Panc1 (cell line): ENCODE results near the gene PLCG2. TPM values are rescaled to one million over a fixed set of nuclear protein-coding genes. Genes with fewer than 3 reads are reported as not detected.

ENCODE experiments used
- ATAC-seq: fragments of 200-7000 bp; cut with Tn5 transposase; 2 replicates; pipeline ENCODE4 v1.9.1; 2020; ENCODE audit warnings: mild to moderate bottlenecking, moderate library complexity
- BruUV-seq: library from RNA; stranded (reverse); fragments of 400-500 nt; replicated peaks from 2 replicates; lab custom pipeline; 2021; lab: Mats Ljungman, UMichigan
- CTCF ChIA-PET: fragments of 300-600 bp; sonication (Branson Sonifier 250); formaldehyde crosslinking; loops from one replicate; lab custom pipeline; 2022; ENCODE audit warnings: antibody characterized with exemption; lab: Charles Lee
- POLR2A ChIA-PET: fragments of 300-600 bp; sonication (Branson Sonifier 250); formaldehyde crosslinking; loops from one replicate; lab custom pipeline; 2022; ENCODE audit warnings: antibody characterized with exemption; lab: Charles Lee
- DNase-seq: peaks from one replicate; pipeline ENCODE4 v3.0.0-alpha.2; 2010; ENCODE audit warnings: low read depth, low spot score
- H3K27ac ChIP-seq: 2 replicates; pipeline ENCODE4 v1.5.1; 2011; ENCODE audit warnings: mild to moderate bottlenecking, low read length, inconsistent platforms
- H3K27me3 ChIP-seq: fragments of 200-500 bp; sonication (Bioruptor generic); 2 replicates; pipeline ENCODE4 v1.6.0; 2014; ENCODE audit warnings: low read length, inconsistent platforms; ENCODE audit not compliant: control insufficient read depth, insufficient read depth
- H3K36me3 ChIP-seq: fragments of 200-500 bp; sonication (Bioruptor generic); 2 replicates; pipeline ENCODE4 v1.5.1; 2014; ENCODE audit warnings: inconsistent platforms, mild to moderate bottlenecking, low read length, moderate library complexity; ENCODE audit not compliant: control insufficient read depth, insufficient read depth
- H3K4me1 ChIP-seq: 2 replicates; pipeline ENCODE4 v1.5.1; 2011; ENCODE audit warnings: inconsistent platforms, mild to moderate bottlenecking, low read length, moderate library complexity; ENCODE audit not compliant: control insufficient read depth, insufficient read depth
- H3K4me3 ChIP-seq, 2 experiments: 2 replicates each; pipeline ENCODE4 v1.5.1; 2011 to 2012; ENCODE audit warnings: low read depth in 2 of 2, low read length in 2 of 2, mild to moderate bottlenecking in 2 of 2, inconsistent platforms in 1 of 2, moderate library complexity in 1 of 2
- H3K9me3 ChIP-seq: fragments of 200-500 bp; sonication (Bioruptor generic); 2 replicates; pipeline ENCODE4 v1.5.1; 2014; ENCODE audit warnings: low read depth, mild to moderate bottlenecking, inconsistent platforms, low read length, moderate library complexity; ENCODE audit not compliant: control insufficient read depth, insufficient read depth
- POLR2AphosphoS5 ChIP-seq: IDR thresholded peaks from 2 replicates; pipeline ENCODE4 v1.6.1; 2012; ENCODE audit warnings: mild to moderate bottlenecking, low read depth, low read length, moderate library complexity
- SIN3A ChIP-seq: IDR thresholded peaks from 2 replicates; pipeline ENCODE4 v1.6.1; 2012; ENCODE audit warnings: low read depth, mild to moderate bottlenecking, low read length, moderate library complexity, borderline replicate concordance; ENCODE audit not compliant: insufficient read depth
- TCF7L2 ChIP-seq: IDR thresholded peaks from 2 replicates; pipeline ENCODE4 v1.6.1; 2011; ENCODE audit warnings: mild to moderate bottlenecking, low read depth, low read length, inconsistent platforms
- in situ Hi-C: cut with HindIII; loops from 2 replicates; pipeline ENCODE4 v1.10.0; 2016; ENCODE audit warnings: low sequenced_read_pairs, low pct_unique_long_range_greater_than_20kb
- intact Hi-C: fragments of 100-400 bp; cut with micrococcal nuclease; formaldehyde crosslinking; loops from one replicate; pipeline ENCODE4 v1.10.0; 2022; ENCODE audit not compliant: unreplicated experiment
- total RNA-seq: library from RNA; stranded (reverse); gene quantifications from one replicate; pipeline ENCODE4 v1.2.1, GENCODE V29; 2021; ENCODE audit not compliant: unreplicated experiment
- TF ChIP-seq, protein P1 (sequence below): fragments of 450-650 bp; IDR thresholded peaks from 2 replicates; pipeline ENCODE4 v1.5.1; 2017; ENCODE audit warnings: mild to moderate bottlenecking
- TF ChIP-seq, protein P2 (sequence below), 2 experiments: IDR thresholded peaks; 2 replicates each; pipeline ENCODE4 v1.6.1; 2011 to 2012; ENCODE audit warnings: low read depth in 2 of 2, control low read depth in 1 of 2, low read length in 1 of 2, mild to moderate bottlenecking in 1 of 2, moderate library complexity in 1 of 2; ENCODE audit not compliant: insufficient read depth in 1 of 2

PLCG2 gene
- total RNA-seq, 1 experiment from 2014 or later = 10.8 TPM

DNA sequence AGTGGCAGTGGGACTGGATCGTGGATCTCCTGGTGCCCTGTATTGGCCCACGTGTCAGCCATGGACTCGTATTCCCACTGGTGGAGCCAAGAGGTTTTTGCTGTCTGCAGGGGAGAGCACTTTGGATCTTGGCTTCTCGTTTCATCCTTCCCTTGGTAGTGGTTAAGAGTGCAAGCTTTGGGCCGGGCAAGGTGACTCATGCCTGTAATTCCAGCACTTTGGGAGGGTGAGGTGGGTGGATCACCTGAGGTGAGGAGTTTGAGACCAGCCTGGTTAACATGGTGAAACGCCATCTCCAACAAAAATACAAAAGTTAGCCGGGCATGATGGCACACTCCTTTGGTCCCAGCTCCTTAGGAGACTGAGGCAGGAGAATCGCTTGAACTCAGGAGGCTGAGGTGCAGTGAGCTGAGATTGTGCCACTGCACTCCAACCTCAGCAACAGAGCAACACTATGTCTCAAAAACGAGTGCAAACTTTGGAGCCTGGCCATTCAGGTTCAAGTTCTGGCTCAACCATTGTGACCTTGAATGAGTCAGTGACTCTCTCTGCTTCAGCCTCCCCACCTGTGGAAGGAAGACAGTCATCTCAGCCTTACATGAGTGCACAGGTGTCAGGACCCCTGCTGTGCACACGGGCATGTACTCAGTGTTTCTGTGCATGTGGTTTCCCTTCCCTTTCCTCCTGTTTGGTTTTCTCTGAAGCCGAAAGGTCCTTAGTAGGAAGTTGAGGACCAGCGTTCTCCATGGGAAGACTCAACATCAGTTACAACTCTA, 57.4 kb downstream of the PLCG2 start:
- Histone ChIP-seq H3K36me3 (no peaks in the 10 kb centered on the region), H3K27ac (no peak overlapping the region), H3K9me3 (no peaks in the 10 kb centered on the region), H3K4me3 (no peak overlapping the region), H3K4me1 (no peaks in the 10 kb centered on the region), H3K27me3 (no peaks in the 10 kb centered on the region)
- CTCF ChIA-PET = no interaction called here
- no peak for DNase-seq
- in situ Hi-C loops (no loop called here), intact Hi-C loops (no loop called here)
- TF ChIP-seq, protein P1, sequence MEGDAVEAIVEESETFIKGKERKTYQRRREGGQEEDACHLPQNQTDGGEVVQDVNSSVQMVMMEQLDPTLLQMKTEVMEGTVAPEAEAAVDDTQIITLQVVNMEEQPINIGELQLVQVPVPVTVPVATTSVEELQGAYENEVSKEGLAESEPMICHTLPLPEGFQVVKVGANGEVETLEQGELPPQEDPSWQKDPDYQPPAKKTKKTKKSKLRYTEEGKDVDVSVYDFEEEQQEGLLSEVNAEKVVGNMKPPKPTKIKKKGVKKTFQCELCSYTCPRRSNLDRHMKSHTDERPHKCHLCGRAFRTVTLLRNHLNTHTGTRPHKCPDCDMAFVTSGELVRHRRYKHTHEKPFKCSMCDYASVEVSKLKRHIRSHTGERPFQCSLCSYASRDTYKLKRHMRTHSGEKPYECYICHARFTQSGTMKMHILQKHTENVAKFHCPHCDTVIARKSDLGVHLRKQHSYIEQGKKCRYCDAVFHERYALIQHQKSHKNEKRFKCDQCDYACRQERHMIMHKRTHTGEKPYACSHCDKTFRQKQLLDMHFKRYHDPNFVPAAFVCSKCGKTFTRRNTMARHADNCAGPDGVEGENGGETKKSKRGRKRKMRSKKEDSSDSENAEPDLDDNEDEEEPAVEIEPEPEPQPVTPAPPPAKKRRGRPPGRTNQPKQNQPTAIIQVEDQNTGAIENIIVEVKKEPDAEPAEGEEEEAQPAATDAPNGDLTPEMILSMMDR = no peak
- TF ChIP-seq TCF7L2 = no peak
- no peak for TF ChIP-seq SIN3A
- BruUV-seq = no TSS peak
- ATAC-seq = no peak
- POLR2A ChIA-PET = no interaction called here

DNA sequence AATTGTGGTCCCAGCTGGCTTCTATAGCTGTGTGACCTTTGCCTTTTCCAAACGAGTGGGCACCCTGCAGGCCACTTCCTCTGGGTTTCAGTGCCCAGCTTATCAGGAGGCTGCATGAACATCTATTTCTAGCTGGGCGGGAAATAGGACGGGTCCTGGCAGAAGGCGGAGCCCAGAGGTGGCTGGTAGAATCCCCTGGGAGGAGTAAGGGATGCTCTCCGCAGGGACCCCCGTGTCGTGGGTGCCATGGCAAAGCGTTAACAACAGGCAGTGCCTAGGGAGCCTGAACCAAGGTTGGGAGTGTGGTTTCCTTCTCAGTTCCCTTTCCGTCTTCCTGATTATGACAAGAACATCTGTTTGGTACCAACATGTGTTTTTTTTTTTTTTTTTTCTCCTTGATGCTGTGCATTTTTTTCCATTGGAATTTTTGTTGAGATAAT, 58.2 kb downstream of the PLCG2 start:
- BruUV-seq = no TSS peak
- Histone ChIP-seq H3K36me3 (no peaks in the 10 kb centered on the region), H3K9me3 (no peaks in the 10 kb centered on the region), H3K27ac (no peak overlapping the region), H3K4me3 (no peak overlapping the region), H3K27me3 (no peaks in the 10 kb centered on the region), H3K4me1 (no peaks in the 10 kb centered on the region)
- DNase-seq = no peak
- intact Hi-C loops (no loop called here), in situ Hi-C loops (no loop called here)
- ChIA-PET POLR2A (no interaction called here), CTCF (no interaction called here)
- TF ChIP-seq POLR2AphosphoS5 = no peak
- TF ChIP-seq, protein P2, sequence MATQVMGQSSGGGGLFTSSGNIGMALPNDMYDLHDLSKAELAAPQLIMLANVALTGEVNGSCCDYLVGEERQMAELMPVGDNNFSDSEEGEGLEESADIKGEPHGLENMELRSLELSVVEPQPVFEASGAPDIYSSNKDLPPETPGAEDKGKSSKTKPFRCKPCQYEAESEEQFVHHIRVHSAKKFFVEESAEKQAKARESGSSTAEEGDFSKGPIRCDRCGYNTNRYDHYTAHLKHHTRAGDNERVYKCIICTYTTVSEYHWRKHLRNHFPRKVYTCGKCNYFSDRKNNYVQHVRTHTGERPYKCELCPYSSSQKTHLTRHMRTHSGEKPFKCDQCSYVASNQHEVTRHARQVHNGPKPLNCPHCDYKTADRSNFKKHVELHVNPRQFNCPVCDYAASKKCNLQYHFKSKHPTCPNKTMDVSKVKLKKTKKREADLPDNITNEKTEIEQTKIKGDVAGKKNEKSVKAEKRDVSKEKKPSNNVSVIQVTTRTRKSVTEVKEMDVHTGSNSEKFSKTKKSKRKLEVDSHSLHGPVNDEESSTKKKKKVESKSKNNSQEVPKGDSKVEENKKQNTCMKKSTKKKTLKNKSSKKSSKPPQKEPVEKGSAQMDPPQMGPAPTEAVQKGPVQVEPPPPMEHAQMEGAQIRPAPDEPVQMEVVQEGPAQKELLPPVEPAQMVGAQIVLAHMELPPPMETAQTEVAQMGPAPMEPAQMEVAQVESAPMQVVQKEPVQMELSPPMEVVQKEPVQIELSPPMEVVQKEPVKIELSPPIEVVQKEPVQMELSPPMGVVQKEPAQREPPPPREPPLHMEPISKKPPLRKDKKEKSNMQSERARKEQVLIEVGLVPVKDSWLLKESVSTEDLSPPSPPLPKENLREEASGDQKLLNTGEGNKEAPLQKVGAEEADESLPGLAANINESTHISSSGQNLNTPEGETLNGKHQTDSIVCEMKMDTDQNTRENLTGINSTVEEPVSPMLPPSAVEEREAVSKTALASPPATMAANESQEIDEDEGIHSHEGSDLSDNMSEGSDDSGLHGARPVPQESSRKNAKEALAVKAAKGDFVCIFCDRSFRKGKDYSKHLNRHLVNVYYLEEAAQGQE (IDR thresholded peaks at IDR 0.05; ENCODE audit: insufficient read depth in 1 of 2, low read depth in 2 of 2, low read length in 1 of 2) = no peak
- TF ChIP-seq SIN3A = no peak
- TF ChIP-seq, protein P1 = no peak
- no peak for TF ChIP-seq TCF7L2
- ATAC-seq = no peak
